Progenitor cell of endocrine pancreas (in vitro differentiated cells): ENCODE results near the gene QRICH1. TPM values are rescaled to one million over a fixed set of nuclear protein-coding genes. Genes with fewer than 3 reads are reported as not detected.

Experiments
- DNase-seq: peaks from one replicate; pipeline ENCODE4 v3.0.0; 2021; ENCODE audit warnings: low spot score; ENCODE audit not compliant: unreplicated experiment
- H3K27ac Mint-ChIP-seq: 2 replicates; pipeline ENCODE4 v1.8.0; 2021; ENCODE audit warnings: mild to moderate bottlenecking, moderate library complexity, mixed read lengths
- H3K27me3 Mint-ChIP-seq: 2 replicates; pipeline ENCODE4 v1.8.0; 2021; ENCODE audit warnings: mixed read lengths
- H3K36me3 Mint-ChIP-seq: 2 replicates; pipeline ENCODE4 v1.8.0; 2022; ENCODE audit warnings: mixed read lengths; ENCODE audit not compliant: insufficient read depth
- H3K4me1 Mint-ChIP-seq: 2 replicates; pipeline ENCODE4 v1.8.0; 2021; ENCODE audit warnings: low read depth, mixed read lengths
- H3K4me3 Mint-ChIP-seq: 2 replicates; pipeline ENCODE4 v1.8.0; 2021; ENCODE audit warnings: low read depth, mild to moderate bottlenecking, moderate library complexity, mixed read lengths
- H3K9me3 Mint-ChIP-seq: 2 replicates; pipeline ENCODE4 v1.8.0; 2021; ENCODE audit warnings: low read depth, mixed read lengths
- CTCF ChIP-seq: fragments of 200-600 bp; sonication (generic); IDR thresholded peaks from one replicate; pipeline ENCODE4 v1.5.0; 2021; ENCODE audit warnings: antibody characterized with exemption, mild to moderate bottlenecking; ENCODE audit not compliant: unreplicated experiment
- total RNA-seq: library from RNA; stranded (reverse); gene quantifications from 2 replicates; pipeline ENCODE4 v1.2.1, GENCODE V29; 2021

The QRICH1 gene
- total RNA-seq, 1 donor from 2014 or later, result 130 TPM

DNA sequence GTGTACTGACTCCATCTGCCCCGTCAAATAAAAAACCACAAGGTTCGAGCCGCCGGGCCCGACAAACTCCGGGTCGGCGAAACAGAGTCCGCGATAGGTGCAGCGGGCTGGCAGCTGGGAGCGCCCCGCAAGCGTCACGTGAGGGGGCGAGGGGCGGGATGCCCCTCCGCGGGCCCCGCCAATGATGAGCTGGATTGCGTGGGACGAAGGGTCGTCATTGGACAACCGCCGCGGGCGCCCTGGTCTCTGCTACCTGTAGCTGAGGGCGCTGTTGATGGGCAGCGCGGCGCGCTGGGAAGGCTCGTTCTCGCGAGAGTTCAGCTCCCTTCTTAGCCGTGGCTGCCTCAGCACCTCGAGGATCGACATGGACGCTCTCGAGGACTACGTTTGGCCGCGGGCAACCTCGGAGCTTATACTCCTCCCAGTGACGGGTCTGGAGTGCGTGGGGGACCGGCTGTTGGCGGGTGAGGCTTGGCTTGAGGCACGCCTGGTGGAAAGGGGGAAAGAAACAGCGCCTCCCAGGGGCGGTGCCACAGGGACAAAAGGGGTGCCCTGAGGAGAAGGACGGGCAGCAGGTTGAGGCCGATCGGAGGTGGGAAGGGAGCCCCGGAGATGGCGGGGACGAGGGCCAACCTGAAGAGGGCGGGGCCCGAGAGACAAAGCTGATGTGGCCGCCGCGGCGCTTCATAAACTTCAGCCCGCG lies 86.7 kb downstream of the QRICH1 start, which contains the start of gene WDR6:
Gene WDR6 (plus strand): TSS at position 324 of the 703 bp plus-strand sequence. CDS start 41 bp downstream, at position 365.
- peaks cover 23% of the 10 kb centered on the region for H3K36me3 Mint-ChIP-seq
- peak within 1 kb of the TSS; percentile 100 for H3K4me3 Mint-ChIP-seq
- H3K27me3 Mint-ChIP-seq, result peaks cover 8% of the 10 kb centered on the region
- TF ChIP-seq CTCF, result peak; percentile 26
- peaks cover 23% of the 10 kb centered on the region for H3K4me1 Mint-ChIP-seq
- H3K9me3 Mint-ChIP-seq, result no peaks in the 10 kb centered on the region
- DNase-seq, result peak; percentile 92
- peak within 1 kb of the TSS; percentile 100 for H3K27ac Mint-ChIP-seq

- Mint-ChIP-seq H3K9me3 (no peaks in the 10 kb centered on the region), H3K27me3 (peaks cover 13% of the 10 kb centered on the region), H3K27ac (peak overlapping the region; percentile 100), H3K4me1 (peaks cover 23% of the 10 kb centered on the region), H3K4me3 (peak overlapping the region; percentile 100), H3K36me3 (peaks cover 20% of the 10 kb centered on the region)
- TF ChIP-seq CTCF, result no peak
- DNase-seq, result no peak
Measured at GRCh38 chr3:49006408-49007067, 87.3 kb downstream of the QRICH1 start.

DNA sequence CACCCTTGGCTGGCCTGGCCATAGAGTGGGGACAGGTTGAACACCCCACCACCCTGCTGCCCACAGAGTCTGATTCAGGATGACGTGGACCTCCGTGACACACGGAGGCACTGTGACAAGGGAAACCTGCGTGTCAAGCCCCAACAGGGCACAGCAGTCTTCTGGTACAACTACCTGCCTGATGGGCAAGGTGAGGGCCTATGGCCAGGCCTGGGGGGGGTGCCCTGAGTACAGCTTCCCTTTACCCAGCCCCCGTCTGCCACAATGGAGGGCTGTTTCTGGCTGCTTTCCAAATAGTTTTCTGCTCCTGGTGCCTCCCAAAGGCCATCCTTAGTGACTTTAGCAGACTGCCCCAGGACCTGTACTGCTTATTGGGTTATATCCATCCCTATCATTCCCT lies 87.9 kb downstream of the QRICH1 start:
- no peak for TF ChIP-seq CTCF
- H3K27ac Mint-ChIP-seq, result no peak overlapping the region
- H3K4me3 Mint-ChIP-seq, result peak overlapping the region; percentile 100
- H3K27me3 Mint-ChIP-seq, result peaks cover 16% of the 10 kb centered on the region
- no peaks in the 10 kb centered on the region for H3K9me3 Mint-ChIP-seq
- H3K36me3 Mint-ChIP-seq, result peaks cover 17% of the 10 kb centered on the region
- no peak for DNase-seq
- peaks cover 25% of the 10 kb centered on the region for H3K4me1 Mint-ChIP-seq

- H3K9me3 Mint-ChIP-seq, result no peaks in the 10 kb centered on the region
- H3K36me3 Mint-ChIP-seq, result peaks cover 17% of the 10 kb centered on the region
- DNase-seq, result no peak
- H3K4me3 Mint-ChIP-seq, result no peak overlapping the region
- no peak for TF ChIP-seq CTCF
- no peak overlapping the region for H3K27ac Mint-ChIP-seq
- H3K4me1 Mint-ChIP-seq, result peaks cover 30% of the 10 kb centered on the region
- H3K27me3 Mint-ChIP-seq, result peaks cover 21% of the 10 kb centered on the region
Measured at GRCh38 chr3:49005303-49005680, 88.6 kb downstream of the QRICH1 start.

DNA sequence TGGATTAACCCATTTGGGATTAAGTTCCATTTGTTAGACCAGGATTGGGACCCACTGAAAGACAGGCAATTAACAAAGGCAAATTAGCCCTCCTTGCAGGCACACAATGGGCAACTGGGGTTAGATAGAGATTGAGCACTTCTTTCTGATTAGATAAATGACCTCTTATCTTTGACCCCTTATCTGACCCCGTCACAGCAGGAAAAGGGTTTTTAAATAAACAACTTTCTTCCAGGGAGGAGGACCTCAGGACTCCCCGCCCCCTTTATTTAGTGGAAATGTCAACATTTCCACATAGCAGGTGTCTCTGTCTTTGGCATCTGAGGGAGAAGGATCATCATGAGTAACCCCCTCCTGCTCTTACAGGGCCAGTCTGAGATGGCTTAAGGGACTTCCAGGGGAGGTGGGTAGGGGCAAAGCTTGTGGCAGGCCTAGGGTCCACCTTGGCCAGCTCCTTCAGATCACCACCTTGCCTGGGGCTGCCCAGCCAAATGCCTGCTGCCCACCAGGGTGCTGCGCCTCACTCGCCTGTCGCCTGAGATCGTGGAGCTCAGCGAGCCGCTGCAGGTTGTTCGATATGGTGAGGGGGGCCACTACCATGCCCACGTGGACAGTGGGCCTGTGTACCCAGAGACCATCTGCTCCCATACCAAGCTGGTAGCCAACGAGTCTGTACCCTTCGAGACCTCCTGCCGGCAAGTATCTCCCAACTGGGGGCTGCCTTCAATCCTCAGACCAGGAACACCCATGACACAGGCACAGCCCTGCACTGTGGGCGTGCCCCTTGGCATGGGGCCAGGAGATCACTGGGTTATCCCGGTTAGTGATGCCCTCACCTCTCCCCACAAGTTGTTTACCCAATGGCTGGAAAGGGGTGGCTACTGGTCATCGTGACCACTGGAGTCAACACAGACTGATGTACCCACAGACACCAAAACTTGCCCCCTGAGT lies 89.2 kb downstream of the QRICH1 start:
- no peaks in the 10 kb centered on the region for H3K9me3 Mint-ChIP-seq

More for the DNA sequence above, 89.2 kb downstream of the QRICH1 start:
- DNase-seq, result no peak
- no peak for TF ChIP-seq CTCF
- Mint-ChIP-seq H3K27me3 (peaks cover 21% of the 10 kb centered on the region), H3K4me1 (peaks cover 35% of the 10 kb centered on the region), H3K27ac (no peak overlapping the region), H3K4me3 (no peak overlapping the region), H3K36me3 (peaks cover 17% of the 10 kb centered on the region)
